Natural killer cell treated with Interleukin-12 subunit alpha and Interleukin-12 subunit beta and Interleukin-15 and Interleukin-18, amount 100 ng/mL, for 72 hours (primary cell): ENCODE results near the gene ADGRD2. TPM values are rescaled to one million over a fixed set of nuclear protein-coding genes. Genes with fewer than 3 reads are reported as not detected.

ENCODE experiments used
- ATAC-seq, 2 donors: fragments of 150-1000 bp; cut with Tn5 transposase in 1 of 2; sonication (Bioruptor Pico), chemical (Tn5 transposase) in 1 of 2; 2 replicates each; pipeline ENCODE4 v1.10.0; 2021
- DNase-seq: peaks from one replicate; pipeline ENCODE4 v3.0.0; 2022; ENCODE audit warnings: low spot score
- H3K27ac Mint-ChIP-seq, 2 donors: 1 replicate in 1 of 2; 2 replicates in 1 of 2; pipeline ENCODE4 v1.8.0; 2022; ENCODE audit warnings: mixed read lengths in 2 of 2, mild to moderate bottlenecking in 1 of 2, moderate library complexity in 1 of 2
- H3K27me3 Mint-ChIP-seq, 2 donors: 1 replicate in 1 of 2; 2 replicates in 1 of 2; pipeline ENCODE4 v1.8.0; 2022; ENCODE audit warnings: mixed read lengths in 2 of 2
- H3K36me3 Mint-ChIP-seq: one replicate; pipeline ENCODE4 v1.8.0; 2022; ENCODE audit warnings: mixed read lengths
- H3K4me1 Mint-ChIP-seq, 2 donors: 1 replicate in 1 of 2; 2 replicates in 1 of 2; pipeline ENCODE4 v1.8.0; 2022; ENCODE audit warnings: low read depth in 2 of 2, mixed read lengths in 2 of 2, mild to moderate bottlenecking in 1 of 2
- H3K4me3 Mint-ChIP-seq: one replicate; pipeline ENCODE4 v1.8.0; 2022; ENCODE audit warnings: mixed read lengths
- H3K9me3 Mint-ChIP-seq: 2 replicates; pipeline ENCODE4 v1.8.0; 2022; ENCODE audit warnings: mixed read lengths
- total RNA-seq, 2 donors: library from RNA; stranded (reverse); gene quantifications; one replicate each; pipeline ENCODE4 v1.2.3, GENCODE V29; 2022

Gene ADGRD2
- total RNA-seq, 2 donors from 2014 or later = not detected

DNA sequence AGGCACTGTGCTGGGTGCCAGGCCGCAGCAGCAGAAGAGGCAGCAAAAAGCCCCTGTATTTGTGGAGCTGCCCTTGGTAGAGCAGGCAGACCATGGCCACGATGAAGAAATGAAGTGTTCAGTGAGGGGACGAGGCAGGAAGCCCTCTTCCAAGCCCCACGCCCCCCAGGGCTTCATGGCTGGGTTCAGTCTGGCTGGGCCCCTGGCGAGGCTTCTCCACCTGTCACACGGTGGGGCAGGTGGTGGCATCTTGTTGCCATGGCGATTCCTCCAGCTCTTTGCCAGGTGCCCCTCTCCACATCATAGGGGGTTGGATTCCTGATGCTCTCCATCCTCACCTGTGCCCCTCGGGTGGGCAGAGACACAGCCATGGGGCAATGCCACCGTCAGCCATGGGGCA is 21.5 kb downstream of the ADGRD2 start:
- no peak for ATAC-seq
- DNase-seq = no peak
- no peak overlapping the region for H3K27ac Mint-ChIP-seq
- H3K4me1 Mint-ChIP-seq = no peaks in the 10 kb centered on the region
- no peak overlapping the region for H3K4me3 Mint-ChIP-seq
- no peaks in the 10 kb centered on the region for H3K36me3 Mint-ChIP-seq
- no peaks in the 10 kb centered on the region for H3K9me3 Mint-ChIP-seq
- H3K27me3 Mint-ChIP-seq = peaks cover 5 to 7% of the 10 kb centered on the region in 2 donors

- no peaks in the 10 kb centered on the region for H3K36me3 Mint-ChIP-seq
- peaks cover 5 to 7% of the 10 kb centered on the region in 2 donors for H3K27me3 Mint-ChIP-seq
- DNase-seq = no peak
- ATAC-seq = no peak
- H3K9me3 Mint-ChIP-seq = no peaks in the 10 kb centered on the region
- no peak overlapping the region for H3K4me3 Mint-ChIP-seq
- H3K4me1 Mint-ChIP-seq = no peaks in the 10 kb centered on the region
- H3K27ac Mint-ChIP-seq = no peak overlapping the region
These were observed 22.5 kb downstream of the ADGRD2 start for GRCh38 chr9:124472770-124473169.

DNA sequence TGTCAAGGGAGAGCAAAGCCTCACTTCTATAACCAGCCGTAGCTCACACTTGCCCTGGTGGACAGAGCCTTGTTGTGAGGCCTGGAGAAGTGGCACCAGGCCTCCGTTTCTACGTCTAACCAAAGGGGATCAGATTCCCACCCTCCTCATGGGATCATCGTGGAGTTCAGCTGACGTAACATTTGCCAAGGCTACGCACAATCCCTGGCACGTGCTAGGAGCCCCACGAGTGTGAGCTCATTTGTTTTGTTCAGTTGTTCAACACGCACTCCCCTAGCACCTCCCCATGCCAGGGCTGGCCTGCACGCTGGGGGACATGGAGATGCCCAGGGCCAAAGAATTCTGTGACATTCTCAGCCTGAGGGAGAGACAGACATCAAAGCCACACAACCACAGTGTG is 23.1 kb downstream of the ADGRD2 start:
- Mint-ChIP-seq H3K4me3 (no peak overlapping the region), H3K27ac (no peak overlapping the region), H3K4me1 (no peaks in the 10 kb centered on the region), H3K36me3 (no peaks in the 10 kb centered on the region), H3K9me3 (no peaks in the 10 kb centered on the region), H3K27me3 (peaks cover 6 to 7% of the 10 kb centered on the region in 2 donors)
- no peak for DNase-seq
- ATAC-seq = no peak

- no peak overlapping the region for H3K4me3 Mint-ChIP-seq
- DNase-seq (no peak), ATAC-seq (no peak)
- peaks cover 7 to 8% of the 10 kb centered on the region in 2 donors for H3K27me3 Mint-ChIP-seq
- H3K9me3 Mint-ChIP-seq = no peaks in the 10 kb centered on the region
- no peaks in the 10 kb centered on the region for H3K4me1 Mint-ChIP-seq
- H3K36me3 Mint-ChIP-seq = no peaks in the 10 kb centered on the region
- H3K27ac Mint-ChIP-seq = no peak overlapping the region
These were observed 23.9 kb downstream of the ADGRD2 start for GRCh38 chr9:124474151-124474550.

- DNase-seq = no peak
- no peak for ATAC-seq
- H3K9me3 Mint-ChIP-seq = no peaks in the 10 kb centered on the region
- peaks cover 12 to 13% of the 10 kb centered on the region in 2 donors for H3K27me3 Mint-ChIP-seq
- H3K4me1 Mint-ChIP-seq = no peaks in the 10 kb centered on the region
- H3K36me3 Mint-ChIP-seq = no peaks in the 10 kb centered on the region
- no peak overlapping the region for H3K27ac Mint-ChIP-seq
- no peak overlapping the region for H3K4me3 Mint-ChIP-seq
These were observed 25.1 kb downstream of the ADGRD2 start for GRCh38 chr9:124475158-124475867.

GRCh38 chr9:124475868-124476690 is 25.8 kb downstream of the ADGRD2 start:
- ATAC-seq (no peak), DNase-seq (no peak)
- Mint-ChIP-seq H3K27me3 (peaks cover 12 to 14% of the 10 kb centered on the region in 2 donors), H3K9me3 (no peaks in the 10 kb centered on the region), H3K27ac (no peak overlapping the region), H3K4me3 (no peak overlapping the region), H3K36me3 (no peaks in the 10 kb centered on the region), H3K4me1 (no peaks in the 10 kb centered on the region)

- Mint-ChIP-seq H3K27ac (no peak overlapping the region), H3K9me3 (no peaks in the 10 kb centered on the region), H3K4me3 (no peak overlapping the region), H3K4me1 (no peaks in the 10 kb centered on the region), H3K27me3 (peaks cover 8 to 11% of the 10 kb centered on the region in 2 donors), H3K36me3 (no peaks in the 10 kb centered on the region)
- DNase-seq (no peak), ATAC-seq (no peak)
These were observed 27.0 kb downstream of the ADGRD2 start for GRCh38 chr9:124477211-124477647.

DNA sequence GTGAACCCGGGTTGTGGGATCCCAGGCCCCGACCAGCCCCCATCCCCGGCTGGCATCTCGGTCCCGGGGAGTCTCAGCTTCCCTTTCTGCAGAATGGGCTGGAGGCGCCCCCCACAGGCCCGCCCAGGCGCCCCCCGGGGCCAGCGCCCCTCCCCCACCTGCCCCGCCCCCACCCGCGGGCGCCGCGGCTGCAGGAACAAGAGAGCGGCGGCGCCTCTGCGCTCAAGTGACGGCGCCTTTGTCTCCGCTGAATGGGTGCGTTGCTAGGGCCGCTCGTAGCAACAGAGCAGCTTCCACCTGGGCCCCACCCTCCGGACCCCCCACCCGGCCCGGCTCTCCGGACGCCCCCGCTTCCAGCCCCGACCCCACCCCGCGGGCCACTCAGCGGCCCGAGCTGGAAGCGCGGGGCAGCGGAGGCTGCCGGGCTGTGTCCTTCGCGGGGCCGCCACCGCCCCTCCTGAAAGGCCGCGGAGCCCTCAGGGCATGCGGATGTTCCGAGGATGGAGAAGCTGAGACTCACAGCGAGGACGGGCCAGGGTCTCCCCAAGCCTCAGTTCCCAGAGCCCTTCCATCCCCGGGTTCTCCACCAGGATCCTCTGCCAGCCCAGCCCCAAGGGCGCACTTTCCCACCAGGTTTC is 27.5 kb downstream of the ADGRD2 start:
- Mint-ChIP-seq H3K4me1 (no peaks in the 10 kb centered on the region), H3K27me3 (peaks cover 7% of the 10 kb centered on the region in 2 donors), H3K27ac (no peak overlapping the region), H3K9me3 (no peaks in the 10 kb centered on the region), H3K36me3 (no peaks in the 10 kb centered on the region), H3K4me3 (no peak overlapping the region)
- DNase-seq = no peak
- no peak for ATAC-seq

- H3K27ac Mint-ChIP-seq = no peak overlapping the region
- DNase-seq (no peak), ATAC-seq (no peak)
- H3K27me3 Mint-ChIP-seq = peaks cover 7% of the 10 kb centered on the region in 2 donors
- no peak overlapping the region for H3K4me3 Mint-ChIP-seq
- H3K4me1 Mint-ChIP-seq = no peaks in the 10 kb centered on the region
- H3K36me3 Mint-ChIP-seq = no peaks in the 10 kb centered on the region
- H3K9me3 Mint-ChIP-seq = peaks cover 3% of the 10 kb centered on the region
These were observed 28.1 kb downstream of the ADGRD2 start for GRCh38 chr9:124478354-124478753.

- no peak for ATAC-seq
- Mint-ChIP-seq H3K9me3 (peaks cover 3% of the 10 kb centered on the region), H3K4me3 (no peak overlapping the region), H3K4me1 (no peaks in the 10 kb centered on the region), H3K36me3 (no peaks in the 10 kb centered on the region), H3K27ac (no peak overlapping the region), H3K27me3 (peaks cover 7% of the 10 kb centered on the region in 2 donors)
- no peak for DNase-seq
These were observed 29.1 kb downstream of the ADGRD2 start for GRCh38 chr9:124479371-124479770.

DNA sequence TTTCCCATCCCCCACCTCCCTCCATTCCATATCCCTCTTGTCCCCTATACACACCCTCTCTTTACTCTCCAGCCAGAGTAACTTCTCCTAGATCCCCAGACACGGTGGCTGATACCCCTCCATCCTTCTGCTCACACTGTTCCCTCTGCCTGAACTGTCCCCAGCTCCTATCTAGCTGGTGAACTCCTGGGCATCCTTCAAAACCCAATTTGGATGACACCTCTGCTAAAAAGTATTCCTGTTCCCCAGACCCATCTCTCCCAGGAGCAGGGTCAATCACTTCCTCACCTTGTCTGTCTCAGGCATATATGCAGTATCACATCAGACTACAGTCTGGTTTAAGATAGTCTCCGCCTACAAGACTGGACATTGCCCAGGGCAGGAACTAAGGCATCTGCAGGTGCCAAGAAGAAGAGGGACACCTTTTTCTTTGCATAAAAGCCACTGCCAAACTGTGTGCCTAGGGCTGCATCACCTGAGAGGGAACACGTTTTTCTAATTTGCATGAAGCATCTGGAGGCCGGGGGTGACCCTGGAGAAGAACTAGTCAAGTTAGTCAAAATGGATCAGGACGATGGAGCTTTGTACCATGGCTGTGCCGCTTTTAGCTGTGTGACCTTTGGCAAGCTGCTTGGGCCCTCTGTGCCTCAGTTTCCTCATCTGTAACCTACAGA is 29.8 kb downstream of the ADGRD2 start:
- H3K4me3 Mint-ChIP-seq = no peak overlapping the region
- DNase-seq (no peak), ATAC-seq (no peak)
- no peak overlapping the region for H3K27ac Mint-ChIP-seq
- peaks cover 7% of the 10 kb centered on the region in 2 donors for H3K27me3 Mint-ChIP-seq
- no peaks in the 10 kb centered on the region for H3K36me3 Mint-ChIP-seq
- H3K4me1 Mint-ChIP-seq = no peaks in the 10 kb centered on the region
- H3K9me3 Mint-ChIP-seq = peaks cover 3% of the 10 kb centered on the region

- H3K27ac Mint-ChIP-seq = no peak overlapping the region
- no peaks in the 10 kb centered on the region for H3K36me3 Mint-ChIP-seq
- H3K27me3 Mint-ChIP-seq = peaks cover 7% of the 10 kb centered on the region in 2 donors
- H3K4me3 Mint-ChIP-seq = no peak overlapping the region
- DNase-seq (no peak), ATAC-seq (no peak)
- H3K4me1 Mint-ChIP-seq = no peaks in the 10 kb centered on the region
- H3K9me3 Mint-ChIP-seq = peaks cover 3% of the 10 kb centered on the region
These were observed 30.4 kb downstream of the ADGRD2 start for GRCh38 chr9:124480621-124480981.

DNA sequence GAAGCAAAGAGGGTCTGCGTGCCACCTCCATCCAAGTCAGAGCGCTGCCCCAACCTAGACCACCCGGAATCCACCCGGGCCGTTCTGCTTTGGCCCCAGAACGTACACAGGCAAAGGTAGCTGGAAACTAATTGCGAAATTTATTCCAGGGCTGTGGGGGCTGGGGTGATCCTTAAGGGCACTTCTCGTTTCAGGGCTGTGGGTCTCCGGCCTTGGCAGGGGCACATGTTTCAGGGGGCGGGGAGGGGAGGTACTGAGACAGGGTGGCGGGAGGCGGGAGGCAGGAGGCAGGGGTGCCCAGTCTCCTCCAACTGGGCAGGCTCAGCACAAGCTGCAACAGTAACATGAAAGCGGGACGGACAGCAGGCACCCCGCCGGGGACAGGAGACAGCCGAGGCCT is 30.9 kb downstream of the ADGRD2 start:
- H3K4me3 Mint-ChIP-seq = no peak overlapping the region
- peaks cover 7% of the 10 kb centered on the region in 2 donors for H3K27me3 Mint-ChIP-seq
- H3K27ac Mint-ChIP-seq = no peak overlapping the region
- no peak for DNase-seq
- H3K4me1 Mint-ChIP-seq = no peaks in the 10 kb centered on the region
- no peak for ATAC-seq
- H3K9me3 Mint-ChIP-seq = peaks cover 3% of the 10 kb centered on the region
- no peaks in the 10 kb centered on the region for H3K36me3 Mint-ChIP-seq
